ENCODE data around the gene GGT6. TPM values are rescaled to one million over a fixed set of nuclear protein-coding genes. Genes with fewer than 3 reads are reported as not detected.

GGT6 gene
- total RNA-seq, 2 experiments from 2014 or later, result not detected

DNA sequence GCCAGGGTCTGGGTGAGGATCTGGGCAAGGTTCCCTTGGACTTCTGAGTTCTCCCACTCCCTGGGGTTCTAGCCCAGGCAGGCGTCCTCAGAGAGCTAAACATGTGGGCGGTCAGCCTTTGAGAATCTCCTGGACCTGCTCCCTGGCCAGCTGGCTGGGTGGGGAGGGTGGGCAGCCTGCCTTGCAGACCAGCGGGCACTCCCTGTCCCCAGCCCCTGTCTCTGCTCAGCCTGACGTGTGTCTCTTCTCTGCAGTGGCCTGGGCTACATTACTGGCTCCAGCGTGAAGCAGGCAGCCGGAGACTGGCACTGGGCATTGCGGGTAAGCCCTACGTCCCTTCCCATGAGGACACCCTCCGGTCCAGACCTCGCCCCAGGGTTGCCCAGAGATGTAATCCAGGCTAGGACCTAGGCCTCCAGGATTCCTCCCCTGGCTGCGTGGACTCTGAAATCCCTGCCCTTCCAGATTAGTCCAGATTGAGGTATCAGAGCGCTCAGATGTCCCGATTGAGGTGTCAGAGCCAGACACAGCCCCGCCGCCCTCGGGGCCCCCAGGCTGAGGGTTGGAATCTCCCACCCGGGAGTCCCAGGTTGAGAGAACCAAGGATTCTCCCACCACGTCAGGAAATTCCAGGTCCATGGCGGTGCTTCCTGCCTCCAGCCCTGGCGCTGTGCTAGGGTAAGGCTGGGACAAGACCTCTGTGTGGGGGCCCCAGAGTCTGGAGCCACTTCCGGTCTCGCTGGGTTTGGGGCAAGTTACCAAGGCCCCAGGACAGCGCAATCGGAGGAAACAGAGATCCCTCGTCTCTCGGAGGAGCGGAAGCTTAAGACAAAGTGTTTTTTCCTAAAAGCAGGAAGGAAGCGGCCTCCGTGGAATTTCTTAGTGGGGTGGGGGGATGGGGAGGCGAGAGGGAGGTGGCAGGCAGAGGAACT lies 29.3 kb downstream of the GGT6 start:
- ATAC-seq (ENCODE audit: poor library complexity) (no peak), DNase-seq (no peak)
- Histone ChIP-seq H3K4me1 (ENCODE audit: insufficient read depth, low read length) (peaks cover 7% of the 10 kb centered on the region), H3K4me3 (ENCODE audit: low read length) (no peak overlapping the region), H3K27me3 (ENCODE audit: control insufficient read depth in 1 of 2, insufficient read depth in 2 of 2, low read length in 2 of 2) (no peaks in the 10 kb centered on the region), H3K36me3 (ENCODE audit: insufficient read depth, low read length) (no peaks in the 10 kb centered on the region), H3K27ac (ENCODE audit: low read depth in 1 of 2, low read length in 2 of 2) (no peak overlapping the region), H3K9me3 (ENCODE audit: control insufficient read depth in 1 of 2, insufficient read depth in 1 of 2, low read length in 2 of 2) (no peaks in the 10 kb centered on the region)
- H3K4me3 Mint-ChIP-seq, result no peak overlapping the region
- POLR2A ChIA-PET, result no interaction called here
- no peak overlapping the region for H3K27ac Mint-ChIP-seq
- no peaks in the 10 kb centered on the region for H3K36me3 Mint-ChIP-seq (ENCODE audit: low read depth)
- peaks cover 10% of the 10 kb centered on the region for H3K27me3 Mint-ChIP-seq
- CTCF ChIA-PET, result no interaction called here
- TF ChIP-seq, protein P1, sequence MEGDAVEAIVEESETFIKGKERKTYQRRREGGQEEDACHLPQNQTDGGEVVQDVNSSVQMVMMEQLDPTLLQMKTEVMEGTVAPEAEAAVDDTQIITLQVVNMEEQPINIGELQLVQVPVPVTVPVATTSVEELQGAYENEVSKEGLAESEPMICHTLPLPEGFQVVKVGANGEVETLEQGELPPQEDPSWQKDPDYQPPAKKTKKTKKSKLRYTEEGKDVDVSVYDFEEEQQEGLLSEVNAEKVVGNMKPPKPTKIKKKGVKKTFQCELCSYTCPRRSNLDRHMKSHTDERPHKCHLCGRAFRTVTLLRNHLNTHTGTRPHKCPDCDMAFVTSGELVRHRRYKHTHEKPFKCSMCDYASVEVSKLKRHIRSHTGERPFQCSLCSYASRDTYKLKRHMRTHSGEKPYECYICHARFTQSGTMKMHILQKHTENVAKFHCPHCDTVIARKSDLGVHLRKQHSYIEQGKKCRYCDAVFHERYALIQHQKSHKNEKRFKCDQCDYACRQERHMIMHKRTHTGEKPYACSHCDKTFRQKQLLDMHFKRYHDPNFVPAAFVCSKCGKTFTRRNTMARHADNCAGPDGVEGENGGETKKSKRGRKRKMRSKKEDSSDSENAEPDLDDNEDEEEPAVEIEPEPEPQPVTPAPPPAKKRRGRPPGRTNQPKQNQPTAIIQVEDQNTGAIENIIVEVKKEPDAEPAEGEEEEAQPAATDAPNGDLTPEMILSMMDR (IDR thresholded peaks at IDR 0.05), result no peak
- H3K9me3 Mint-ChIP-seq, result no peaks in the 10 kb centered on the region
- H3K4me1 Mint-ChIP-seq (ENCODE audit: low read depth), result peaks cover 5% of the 10 kb centered on the region
- intact Hi-C loops (cut with DNase I, micrococcal nuclease), result no loop called here

DNA sequence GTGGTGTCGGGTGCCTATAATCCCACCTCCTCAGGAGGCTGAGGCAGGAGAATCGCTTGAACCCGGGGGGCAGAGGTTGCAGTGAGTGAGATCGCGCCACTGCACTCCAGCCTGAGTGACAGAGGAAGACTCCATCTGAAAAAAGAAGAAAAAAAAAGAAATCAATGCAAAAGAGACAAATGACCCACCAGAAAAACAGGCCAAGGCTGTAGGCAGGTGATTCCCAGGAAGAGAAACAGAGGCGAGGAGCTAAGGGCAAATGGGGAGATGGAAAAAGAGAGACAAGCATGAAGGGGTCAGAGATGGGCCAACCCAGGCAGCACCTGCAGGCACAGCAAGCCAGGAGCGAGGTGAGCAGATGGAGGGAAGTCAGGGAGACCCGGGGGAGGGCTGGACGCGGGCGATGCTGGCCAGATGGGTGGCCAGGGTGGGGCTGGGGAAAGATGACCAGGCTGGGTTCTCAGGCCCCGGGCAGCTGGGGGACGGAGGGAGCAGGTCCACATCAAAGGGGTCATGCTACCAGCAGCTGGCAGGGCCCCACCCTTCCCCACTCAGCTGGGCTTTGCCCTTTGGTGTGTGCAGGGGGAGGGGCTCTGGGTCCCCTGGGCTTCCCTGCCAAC lies 30.7 kb downstream of the GGT6 start:
- H3K36me3 ChIP-seq (ENCODE audit: insufficient read depth, low read length), result no peaks in the 10 kb centered on the region
- H3K27me3 ChIP-seq (ENCODE audit: control insufficient read depth in 1 of 2, insufficient read depth in 2 of 2, low read length in 2 of 2), result no peaks in the 10 kb centered on the region
- Mint-ChIP-seq H3K4me1 (ENCODE audit: low read depth) (peaks cover 5% of the 10 kb centered on the region), H3K27ac (no peak overlapping the region), H3K9me3 (no peaks in the 10 kb centered on the region), H3K27me3 (peaks cover 10% of the 10 kb centered on the region), H3K4me3 (no peak overlapping the region), H3K36me3 (ENCODE audit: low read depth) (no peaks in the 10 kb centered on the region)
- DNase-seq (no peak), ATAC-seq (ENCODE audit: poor library complexity) (no peak)
- no peak overlapping the region for H3K4me3 ChIP-seq (ENCODE audit: low read length)
- no peak overlapping the region for H3K27ac ChIP-seq (ENCODE audit: low read depth in 1 of 2, low read length in 2 of 2)
- intact Hi-C loops (cut with DNase I, micrococcal nuclease), result no loop called here
- ChIA-PET POLR2A (no interaction called here), CTCF (no interaction called here)
- peaks cover 7% of the 10 kb centered on the region for H3K4me1 ChIP-seq (ENCODE audit: insufficient read depth, low read length)
- no peaks in the 10 kb centered on the region for H3K9me3 ChIP-seq (ENCODE audit: control insufficient read depth in 1 of 2, insufficient read depth in 1 of 2, low read length in 2 of 2)
- TF ChIP-seq, protein P1 (IDR thresholded peaks at IDR 0.05), result no peak

DNA sequence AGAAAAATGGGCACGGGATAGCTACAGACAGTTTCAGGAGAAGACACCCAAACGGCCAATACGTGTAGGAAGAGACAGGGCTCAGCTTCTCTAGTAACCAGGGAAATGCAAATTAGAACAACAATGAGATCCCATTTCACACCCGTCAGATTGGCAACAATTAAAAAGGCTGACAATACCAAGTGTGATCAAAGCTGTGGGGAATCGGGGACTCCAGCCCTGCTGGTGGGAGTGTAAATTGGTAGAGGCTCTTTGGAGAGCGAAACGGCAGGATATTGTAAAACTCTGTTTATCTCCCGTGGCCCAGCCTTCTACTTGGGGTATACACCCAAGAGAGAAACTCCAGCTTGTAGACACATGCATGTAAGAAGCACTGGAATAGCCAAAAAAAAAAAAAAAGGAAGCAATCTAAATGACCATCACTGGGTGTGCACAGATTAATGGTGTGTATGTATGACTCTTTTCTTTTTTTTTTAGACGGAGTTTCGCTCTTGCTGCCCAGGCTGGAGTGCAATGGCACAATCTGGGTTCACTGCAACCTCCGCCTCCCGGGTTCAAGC lies 32.7 kb downstream of the GGT6 start:
- Mint-ChIP-seq H3K27ac (no peak overlapping the region), H3K4me1 (ENCODE audit: low read depth) (no peaks in the 10 kb centered on the region), H3K4me3 (no peak overlapping the region), H3K36me3 (ENCODE audit: low read depth) (no peaks in the 10 kb centered on the region), H3K27me3 (peaks cover 10% of the 10 kb centered on the region), H3K9me3 (no peaks in the 10 kb centered on the region)
- ChIA-PET CTCF (no interaction called here), POLR2A (interaction anchor here (0.6 kb wide), 1 partner anchor 1941 kb away, joined by 4 read pairs; no protein-coding TSS in a partner anchor)
- TF ChIP-seq, protein P1 (IDR thresholded peaks at IDR 0.05), result no peak
- no peaks in the 10 kb centered on the region for H3K9me3 ChIP-seq (ENCODE audit: control insufficient read depth in 1 of 2, insufficient read depth in 1 of 2, low read length in 2 of 2)
- no peak for ATAC-seq (ENCODE audit: poor library complexity)
- intact Hi-C loops (cut with DNase I, micrococcal nuclease), result no loop called here
- H3K27me3 ChIP-seq (ENCODE audit: control insufficient read depth in 1 of 2, insufficient read depth in 2 of 2, low read length in 2 of 2), result no peaks in the 10 kb centered on the region
- no peaks in the 10 kb centered on the region for H3K4me1 ChIP-seq (ENCODE audit: insufficient read depth, low read length)
- H3K27ac ChIP-seq (ENCODE audit: low read depth in 1 of 2, low read length in 2 of 2), result no peak overlapping the region
- H3K4me3 ChIP-seq (ENCODE audit: low read length), result no peak overlapping the region
- H3K36me3 ChIP-seq (ENCODE audit: insufficient read depth, low read length), result no peaks in the 10 kb centered on the region
- no peak for DNase-seq

Measured in CD4-positive, alpha-beta T cell (primary cell).